Activated CD4-positive, alpha-beta memory T cell treated with anti-CD3 and anti-CD28 coated beads, Interleukin-2, amount 10 ng/mL, durations not matched to agents 7 days and 5 days (primary cell): Measurements from ENCODE around the gene PC. TPM values are rescaled to one million over a fixed set of nuclear protein-coding genes. Genes with fewer than 3 reads are reported as not detected.

Experiments
- CTCF ChIA-PET: fragments of 350-600 bp; sonication (Branson Sonifier 250); formaldehyde crosslinking; loops from one replicate; lab custom pipeline; 2021; ENCODE audit warnings: antibody characterized with exemption, inconsistent platforms; lab: Charles Lee
- POLR2A ChIA-PET: fragments of 350-600 bp; sonication (Branson Sonifier 250); formaldehyde crosslinking; loops from one replicate; lab custom pipeline; 2021; ENCODE audit warnings: antibody characterized with exemption; lab: Charles Lee
- DNase-seq: peaks from one replicate; pipeline ENCODE4 v3.0.0-alpha.2; 2020
- H3K27ac Mint-ChIP-seq: one replicate; pipeline ENCODE4 v1.8.0; 2021; ENCODE audit warnings: mild to moderate bottlenecking, mixed read lengths
- H3K27me3 Mint-ChIP-seq: one replicate; pipeline ENCODE4 v1.8.0; 2021; ENCODE audit warnings: mixed read lengths
- H3K36me3 Mint-ChIP-seq: one replicate; pipeline ENCODE4 v1.8.0; 2021; ENCODE audit warnings: low read depth, mixed read lengths
- H3K4me1 Mint-ChIP-seq: one replicate; pipeline ENCODE4 v1.8.0; 2021; ENCODE audit warnings: mixed read lengths
- H3K4me3 Mint-ChIP-seq: one replicate; pipeline ENCODE4 v1.8.0; 2021; ENCODE audit warnings: mild to moderate bottlenecking, mixed read lengths
- H3K9me3 Mint-ChIP-seq: one replicate; pipeline ENCODE4 v1.8.0; 2021; ENCODE audit warnings: mixed read lengths
- total RNA-seq, 2 experiments: library from RNA; stranded (reverse); gene quantifications; one replicate each; pipeline ENCODE4 v1.2.3, GENCODE V29; 2021

PC gene
- total RNA-seq, 2 experiments from 2014 or later: 5.1 to 7.4 TPM

DNA sequence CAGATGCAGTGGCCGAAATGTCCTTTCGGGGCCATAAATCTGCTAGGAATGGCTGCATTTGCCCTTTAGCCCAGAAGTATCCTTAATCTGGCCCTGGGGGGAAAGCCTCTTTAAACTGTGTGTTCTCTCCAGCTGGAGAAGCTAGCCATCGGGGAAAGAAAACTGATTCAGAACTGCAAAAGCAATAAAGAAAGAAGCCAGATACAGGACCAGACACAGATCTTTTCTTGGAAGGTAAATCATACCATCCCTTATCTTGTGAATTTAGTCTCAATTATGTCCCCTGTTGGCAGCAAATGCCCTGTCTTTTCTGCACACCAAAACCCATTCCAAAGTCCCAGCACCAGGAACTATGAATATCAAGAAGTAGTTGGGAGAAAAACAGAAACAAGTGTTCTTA, 25.6 kb downstream of the PC start:
- ChIA-PET POLR2A (no interaction called here), CTCF (interaction anchor here (0.5 kb wide), 1 partner anchor 850 kb away, joined by 4 read pairs; no protein-coding TSS in a partner anchor)
- no peaks in the 10 kb centered on the region for H3K27me3 Mint-ChIP-seq
- DNase-seq: no peak
- H3K27ac Mint-ChIP-seq: no peak overlapping the region
- H3K4me3 Mint-ChIP-seq: no peak overlapping the region
- H3K9me3 Mint-ChIP-seq: no peaks in the 10 kb centered on the region
- H3K4me1 Mint-ChIP-seq: no peaks in the 10 kb centered on the region
- H3K36me3 Mint-ChIP-seq: no peaks in the 10 kb centered on the region

DNA sequence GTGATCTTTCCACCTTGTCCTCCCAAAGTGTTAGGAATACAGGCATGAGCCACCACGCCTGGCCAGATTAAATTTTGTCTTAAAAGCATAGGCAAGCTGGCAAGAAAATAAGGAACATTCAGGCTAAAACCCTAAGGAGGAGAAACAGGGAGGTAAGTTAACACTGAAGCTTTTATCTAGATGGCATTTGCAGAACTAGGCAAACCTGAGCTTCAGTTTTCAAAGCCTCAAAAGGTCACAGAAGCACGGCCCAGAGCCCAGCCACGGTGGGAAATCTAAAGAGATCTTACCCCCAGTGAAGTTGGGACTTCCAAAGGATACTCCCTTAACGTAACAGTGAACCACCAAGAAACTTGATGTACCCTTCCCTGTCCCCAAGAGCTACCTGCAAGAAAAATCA, 28.4 kb downstream of the PC start:
- Mint-ChIP-seq H3K27ac (no peak overlapping the region), H3K27me3 (no peaks in the 10 kb centered on the region), H3K36me3 (no peaks in the 10 kb centered on the region), H3K4me1 (no peaks in the 10 kb centered on the region), H3K9me3 (no peaks in the 10 kb centered on the region), H3K4me3 (no peak overlapping the region)
- DNase-seq: no peak
- ChIA-PET CTCF (interaction anchor here (0.7 kb wide), 1 partner anchor 33 kb away, joined by 3 read pairs; no protein-coding TSS in a partner anchor), POLR2A (no interaction called here)

DNA sequence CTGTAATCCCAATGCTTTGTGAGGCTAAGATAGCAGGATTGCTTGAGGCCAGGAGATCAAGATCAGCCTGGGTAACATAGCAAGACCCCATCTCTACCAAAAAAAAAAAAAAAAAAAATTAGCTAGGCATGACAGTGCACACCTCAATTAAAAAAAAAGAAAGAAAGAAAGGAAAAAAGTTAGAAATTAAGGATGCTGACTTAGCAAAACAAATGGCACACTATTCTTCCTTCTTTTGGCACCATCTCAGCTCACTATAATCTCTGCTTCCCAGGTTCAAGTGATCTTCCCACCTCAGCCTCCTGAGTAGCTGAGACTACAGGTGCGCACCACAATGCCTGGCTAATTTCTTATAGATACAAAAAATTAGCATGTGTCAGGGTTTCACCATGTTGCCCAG, 33.9 kb downstream of the PC start:
- Mint-ChIP-seq H3K9me3 (no peaks in the 10 kb centered on the region), H3K36me3 (no peaks in the 10 kb centered on the region), H3K27ac (no peak overlapping the region), H3K4me1 (no peaks in the 10 kb centered on the region), H3K27me3 (no peaks in the 10 kb centered on the region), H3K4me3 (no peak overlapping the region)
- ChIA-PET CTCF (no interaction called here), POLR2A (no interaction called here)
- no peak for DNase-seq

- Mint-ChIP-seq H3K9me3 (no peaks in the 10 kb centered on the region), H3K27me3 (no peaks in the 10 kb centered on the region), H3K4me1 (no peaks in the 10 kb centered on the region), H3K4me3 (no peak overlapping the region), H3K36me3 (no peaks in the 10 kb centered on the region), H3K27ac (no peak overlapping the region)
- CTCF ChIA-PET: no interaction called here
- no peak for DNase-seq
- POLR2A ChIA-PET: no interaction called here
Observed at GRCh38 chr11:66922551-66922950, 35.6 kb downstream of the PC start.

DNA sequence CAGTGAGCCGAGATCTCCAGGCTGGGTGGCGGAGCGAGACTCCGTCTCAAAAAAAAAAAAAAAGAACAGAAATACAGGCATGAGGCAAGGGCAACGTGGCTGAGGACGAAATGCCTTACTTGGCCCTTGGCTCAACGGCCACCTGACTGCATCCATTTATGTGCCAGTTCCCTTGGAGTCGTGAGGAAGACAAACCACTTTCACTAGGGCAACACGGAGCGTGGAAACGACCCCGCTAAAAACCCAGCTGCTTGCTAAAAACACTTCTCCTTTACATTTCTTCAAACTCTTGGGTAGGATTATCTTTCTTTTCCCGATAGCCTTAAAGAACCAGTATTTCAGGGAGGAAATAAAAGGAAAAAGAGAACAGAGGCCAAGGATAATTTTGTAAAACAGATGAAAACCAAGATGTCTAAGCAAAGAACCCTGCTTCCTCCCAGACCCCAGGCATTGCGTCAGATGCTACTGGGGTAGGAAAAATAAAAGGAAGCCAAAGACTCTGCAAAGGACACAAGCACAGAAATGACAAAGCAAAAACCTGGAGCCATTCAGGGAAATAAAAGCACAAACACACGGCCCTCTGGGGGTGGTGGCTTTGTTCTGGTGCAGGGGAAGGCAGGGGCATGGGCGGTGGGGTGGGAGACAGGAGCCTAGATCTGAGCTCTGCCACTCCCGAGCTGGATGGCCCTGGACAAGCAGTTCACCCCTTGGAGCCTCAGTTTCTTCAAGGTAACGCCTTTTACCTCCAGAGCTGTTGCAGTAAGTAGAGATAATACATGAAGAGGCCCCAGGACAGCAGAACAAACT, 37.0 kb downstream of the PC start:
- H3K27ac Mint-ChIP-seq: no peak overlapping the region
- H3K9me3 Mint-ChIP-seq: no peaks in the 10 kb centered on the region
- POLR2A ChIA-PET: no interaction called here
- H3K4me3 Mint-ChIP-seq: no peak overlapping the region
- H3K27me3 Mint-ChIP-seq: no peaks in the 10 kb centered on the region
- H3K4me1 Mint-ChIP-seq: no peaks in the 10 kb centered on the region
- H3K36me3 Mint-ChIP-seq: no peaks in the 10 kb centered on the region
- CTCF ChIA-PET: no interaction called here
- DNase-seq: no peak

DNA sequence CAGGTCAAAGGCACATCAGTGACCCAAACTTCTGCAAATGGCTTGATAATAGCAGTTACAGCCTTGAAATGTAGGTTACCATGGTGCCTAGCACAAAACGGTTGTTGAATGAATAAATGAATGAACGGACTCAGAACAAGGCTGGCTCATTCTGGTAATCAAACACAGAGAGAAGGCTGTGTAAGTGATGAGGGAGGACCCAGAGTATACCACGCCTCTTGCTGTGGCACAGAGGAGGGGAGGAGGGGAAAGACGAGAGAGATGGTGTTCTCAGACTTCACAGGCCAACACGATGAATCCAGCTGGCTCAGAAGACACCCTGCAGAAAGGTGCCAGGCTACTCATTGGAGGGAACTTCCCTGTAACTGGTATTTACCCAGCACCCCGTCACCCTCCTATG, 38.3 kb downstream of the PC start:
- no peak overlapping the region for H3K4me3 Mint-ChIP-seq
- POLR2A ChIA-PET: no interaction called here
- DNase-seq: no peak
- H3K4me1 Mint-ChIP-seq: no peaks in the 10 kb centered on the region
- H3K27me3 Mint-ChIP-seq: no peaks in the 10 kb centered on the region
- no peaks in the 10 kb centered on the region for H3K36me3 Mint-ChIP-seq
- CTCF ChIA-PET: no interaction called here
- no peaks in the 10 kb centered on the region for H3K9me3 Mint-ChIP-seq
- no peak overlapping the region for H3K27ac Mint-ChIP-seq

DNA sequence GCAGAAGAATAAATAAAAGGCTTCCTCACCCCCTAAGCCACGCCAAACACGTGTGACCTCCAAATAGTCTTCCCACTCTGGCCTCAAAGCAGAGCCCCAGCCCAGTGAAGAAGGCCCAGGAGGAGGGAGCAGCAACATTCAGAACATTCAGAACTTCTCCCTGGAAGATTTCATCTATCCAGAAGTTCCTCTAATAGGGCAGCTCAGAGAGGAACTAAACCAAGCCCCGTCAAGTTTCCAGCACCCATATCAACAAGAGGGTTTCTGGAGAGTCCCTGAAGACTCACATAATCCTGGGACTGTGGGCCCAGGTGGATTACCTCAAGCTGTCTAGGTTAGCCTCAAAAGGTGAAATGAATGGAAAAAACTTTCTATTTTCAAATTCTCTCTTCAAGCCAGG, 39.4 kb downstream of the PC start:
- POLR2A ChIA-PET: no interaction called here
- Mint-ChIP-seq H3K9me3 (no peaks in the 10 kb centered on the region), H3K27ac (no peak overlapping the region), H3K4me3 (no peak overlapping the region), H3K36me3 (no peaks in the 10 kb centered on the region), H3K27me3 (no peaks in the 10 kb centered on the region), H3K4me1 (no peaks in the 10 kb centered on the region)
- CTCF ChIA-PET: interaction anchor here (0.6 kb wide), 1 partner anchor 154 kb away, joined by 3 read pairs; no protein-coding TSS in a partner anchor
- no peak for DNase-seq

DNA sequence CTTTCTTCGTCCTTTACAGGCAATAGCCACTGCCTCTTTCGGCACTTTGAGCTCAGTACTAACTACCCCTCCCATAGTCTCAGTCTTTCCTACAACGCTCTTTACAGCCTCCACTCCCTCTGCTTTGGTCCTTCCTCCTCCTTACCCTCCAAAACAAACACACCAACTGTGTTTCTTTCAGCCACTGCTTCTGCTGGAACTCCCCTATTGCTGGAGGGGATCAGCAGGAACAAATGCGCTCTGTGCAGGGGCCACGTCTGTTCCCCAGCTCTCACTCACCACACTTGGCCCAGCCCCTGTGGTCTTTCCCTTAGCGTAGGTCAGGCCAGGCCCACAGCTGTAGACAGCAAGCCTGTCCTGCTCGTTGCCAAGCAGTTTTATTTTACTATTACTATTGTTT, 42.3 kb downstream of the PC start:
- Mint-ChIP-seq H3K27ac (no peak overlapping the region), H3K4me1 (no peaks in the 10 kb centered on the region), H3K36me3 (no peaks in the 10 kb centered on the region), H3K27me3 (no peaks in the 10 kb centered on the region), H3K4me3 (no peak overlapping the region), H3K9me3 (no peaks in the 10 kb centered on the region)
- ChIA-PET POLR2A (interaction anchor here (0.6 kb wide), 1 partner anchor 132 kb away, joined by 3 read pairs; no protein-coding TSS in a partner anchor), CTCF (no interaction called here)
- no peak for DNase-seq

- H3K4me3 Mint-ChIP-seq: no peak overlapping the region
- CTCF ChIA-PET: no interaction called here
- POLR2A ChIA-PET: interaction anchor here (0.6 kb wide), 1 partner anchor 132 kb away, joined by 3 read pairs; no protein-coding TSS in a partner anchor
Observed at GRCh38 chr11:66915046-66915832, 42.9 kb downstream of the PC start.

DNA sequence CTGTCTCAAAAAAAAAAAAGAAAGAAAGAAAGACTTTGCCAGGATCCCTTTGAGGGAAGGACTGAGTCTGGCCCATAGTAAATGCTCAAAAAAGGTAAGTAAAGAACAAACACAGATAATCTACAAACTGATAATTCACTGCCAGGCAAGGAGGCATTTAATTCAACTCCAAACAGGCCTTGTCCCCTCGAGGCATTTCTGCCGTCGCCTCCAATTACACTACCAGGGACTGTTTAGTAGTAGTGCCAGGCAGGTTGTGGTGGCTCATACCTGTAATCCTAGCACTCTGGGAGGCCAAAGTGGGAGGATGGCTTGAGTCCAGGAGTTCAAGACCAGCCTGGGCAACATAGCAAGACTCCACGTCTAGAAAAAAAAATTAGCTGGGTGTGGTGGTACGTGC, 43.7 kb downstream of the PC start:
- no peak for DNase-seq
- CTCF ChIA-PET: no interaction called here
- no peaks in the 10 kb centered on the region for H3K27me3 Mint-ChIP-seq
- H3K27ac Mint-ChIP-seq: no peak overlapping the region
- H3K9me3 Mint-ChIP-seq: no peaks in the 10 kb centered on the region
- no peaks in the 10 kb centered on the region for H3K4me1 Mint-ChIP-seq
- no peak overlapping the region for H3K4me3 Mint-ChIP-seq
- no peaks in the 10 kb centered on the region for H3K36me3 Mint-ChIP-seq
- POLR2A ChIA-PET: no interaction called here

More at GRCh38 chr11:66915046-66915832, 42.9 kb downstream of the PC start:
- Mint-ChIP-seq H3K4me1 (no peaks in the 10 kb centered on the region), H3K27ac (no peak overlapping the region), H3K36me3 (no peaks in the 10 kb centered on the region), H3K27me3 (no peaks in the 10 kb centered on the region), H3K9me3 (no peaks in the 10 kb centered on the region)
- DNase-seq: no peak

- H3K4me1 Mint-ChIP-seq: no peaks in the 10 kb centered on the region
- H3K36me3 Mint-ChIP-seq: no peaks in the 10 kb centered on the region
- no peaks in the 10 kb centered on the region for H3K9me3 Mint-ChIP-seq
- DNase-seq: no peak
- POLR2A ChIA-PET: no interaction called here
- H3K4me3 Mint-ChIP-seq: no peak overlapping the region
- no peaks in the 10 kb centered on the region for H3K27me3 Mint-ChIP-seq
- H3K27ac Mint-ChIP-seq: no peak overlapping the region
- CTCF ChIA-PET: interaction anchor here (1.5 kb wide), 1 partner anchor 31 kb away, joined by 3 read pairs; no protein-coding TSS in a partner anchor
Observed at GRCh38 chr11:66912911-66913310, 45.3 kb downstream of the PC start.

DNA sequence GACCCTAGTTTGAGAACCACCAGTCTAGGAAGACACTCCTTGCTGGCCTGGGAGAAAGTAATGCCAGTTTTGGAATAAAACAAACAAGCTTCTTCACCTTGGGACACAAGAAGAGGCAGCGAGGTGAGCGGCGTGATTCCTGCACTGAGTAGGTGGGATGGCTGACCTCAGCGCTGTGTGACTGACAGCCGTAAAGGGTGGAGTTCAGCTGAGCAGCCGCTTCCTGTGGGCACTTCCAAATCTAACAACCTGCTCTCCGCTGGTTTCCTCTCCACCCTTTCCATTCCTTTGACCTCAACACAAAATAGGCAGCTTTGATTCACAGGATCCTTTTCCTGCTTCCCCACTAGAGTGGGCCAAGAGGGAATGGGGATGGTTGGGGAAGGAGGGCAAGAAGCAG, 45.8 kb downstream of the PC start:
- DNase-seq: no peak
- POLR2A ChIA-PET: no interaction called here
- no peak overlapping the region for H3K27ac Mint-ChIP-seq
- H3K4me1 Mint-ChIP-seq: no peaks in the 10 kb centered on the region
- CTCF ChIA-PET: interaction anchor here (1.5 kb wide), 1 partner anchor 30 kb away, joined by 3 read pairs; no protein-coding TSS in a partner anchor
- no peak overlapping the region for H3K4me3 Mint-ChIP-seq
- H3K9me3 Mint-ChIP-seq: no peaks in the 10 kb centered on the region
- H3K27me3 Mint-ChIP-seq: no peaks in the 10 kb centered on the region
- H3K36me3 Mint-ChIP-seq: no peaks in the 10 kb centered on the region

GRCh38 chr11:66910669-66911068, 47.5 kb downstream of the PC start:
- POLR2A ChIA-PET: no interaction called here
- H3K4me3 Mint-ChIP-seq: no peak overlapping the region
- DNase-seq: no peak
- CTCF ChIA-PET: no interaction called here
- no peaks in the 10 kb centered on the region for H3K36me3 Mint-ChIP-seq
- no peaks in the 10 kb centered on the region for H3K9me3 Mint-ChIP-seq
- H3K4me1 Mint-ChIP-seq: no peaks in the 10 kb centered on the region
- no peaks in the 10 kb centered on the region for H3K27me3 Mint-ChIP-seq
- no peak overlapping the region for H3K27ac Mint-ChIP-seq
